ENCODE results near the gene FAAH2.

DNA sequence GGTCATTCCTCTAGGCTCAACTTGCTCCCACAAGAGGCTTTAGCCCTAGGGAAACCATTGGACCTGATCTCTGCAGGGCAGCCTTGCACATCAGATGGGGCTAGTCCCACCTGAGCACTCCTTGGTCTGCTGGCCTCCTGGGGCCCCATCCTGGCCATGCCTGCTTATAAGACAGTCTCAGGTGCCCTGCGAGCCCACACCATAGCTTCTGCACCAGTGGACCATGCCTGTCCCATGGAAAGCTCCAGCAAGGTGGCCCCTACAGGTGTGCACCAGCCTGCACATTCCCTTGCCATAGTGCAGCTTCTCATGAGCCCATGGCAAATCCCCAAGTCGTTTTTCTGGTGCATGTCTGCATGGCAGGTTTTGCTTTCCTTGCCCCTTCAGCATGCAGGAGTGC is 19.6 kb upstream of the FAAH2 start:
- no peak for TF ChIP-seq POLR2A (IDR thresholded peaks at IDR 0.05)
- TF ChIP-seq EP300 (IDR thresholded peaks at IDR 0.05) = no peak

Measured in tibial nerve (tissue), 3 donors.